ENCODE results near the gene ASPA. TPM values are rescaled to one million over a fixed set of nuclear protein-coding genes. Genes with fewer than 3 reads are reported as not detected.

Gene ASPA
- total and polyA plus RNA-seq, 7 donors = 0.69 to 8.0 (median 1.2) TPM

DNA sequence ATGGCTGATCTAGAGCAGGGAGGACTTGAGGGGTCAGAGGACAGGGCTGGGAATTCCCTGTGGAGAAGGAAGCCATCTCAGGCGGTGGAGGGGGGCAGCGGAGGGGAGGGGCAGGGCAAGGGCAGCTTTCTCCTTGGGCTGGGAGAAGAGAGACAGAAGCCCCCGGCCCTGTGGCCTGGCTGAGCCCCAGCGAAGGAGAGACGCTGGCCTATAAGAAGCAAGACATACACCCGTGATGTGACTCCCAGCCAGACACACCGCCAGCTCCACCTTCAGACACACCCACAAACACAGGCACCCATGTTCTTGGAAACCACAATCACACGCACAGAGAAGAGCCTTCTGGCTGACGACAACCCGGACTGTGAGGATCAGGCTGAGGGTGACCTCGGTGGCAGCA is 71.8 kb downstream of the ASPA start:
- 55 to 80% methylated on average over 11 of the region's 11 CpGs for WGBS, 2 donors
- intact Hi-C loops (cut with DNase I) = no loop called here
- no peaks in the 10 kb centered on the region for H3K27me3 ChIP-seq

DNA sequence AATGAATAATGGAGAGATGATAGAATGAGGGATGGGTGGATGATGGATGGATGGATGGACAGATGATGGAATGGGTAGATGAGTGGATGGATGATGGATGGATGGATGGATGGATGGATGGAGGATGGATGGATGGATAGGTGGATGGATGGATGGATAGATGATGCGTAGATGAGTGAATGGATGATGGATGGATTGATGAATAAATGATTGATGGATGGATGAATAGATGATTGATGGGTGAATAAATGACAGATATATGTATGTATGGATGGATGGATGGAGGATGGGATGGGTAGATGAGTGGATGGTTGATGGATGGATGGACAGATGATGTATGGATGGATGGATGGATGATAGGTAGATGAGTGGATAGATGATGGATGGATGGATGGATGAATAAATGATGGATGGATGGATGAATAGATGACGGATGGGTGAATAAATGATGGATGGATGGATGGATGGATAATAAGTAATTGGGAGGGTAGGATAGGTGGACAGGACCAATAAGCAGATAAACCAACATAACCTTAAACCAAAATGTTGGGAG is 73.9 kb downstream of the ASPA start:
- no peak overlapping the region for H3K27ac ChIP-seq
- peaks cover 0 to 11% (median 8%) of the 10 kb centered on the region in 3 donors for H3K27me3 ChIP-seq
- DNase-seq = no peak
- H3K36me3 ChIP-seq = no peaks in the 10 kb centered on the region
- H3K9me3 ChIP-seq = no peaks in the 10 kb centered on the region
- H3K4me1 ChIP-seq = no peaks in the 10 kb centered on the region
- no peak for TF ChIP-seq POLR2A (IDR thresholded peaks at IDR 0.05)
- no peak for TF ChIP-seq EP300 (IDR thresholded peaks at IDR 0.05)
- no peak for TF ChIP-seq POLR2AphosphoS5 (IDR thresholded peaks at IDR 0.05)
- TF ChIP-seq, protein P1, sequence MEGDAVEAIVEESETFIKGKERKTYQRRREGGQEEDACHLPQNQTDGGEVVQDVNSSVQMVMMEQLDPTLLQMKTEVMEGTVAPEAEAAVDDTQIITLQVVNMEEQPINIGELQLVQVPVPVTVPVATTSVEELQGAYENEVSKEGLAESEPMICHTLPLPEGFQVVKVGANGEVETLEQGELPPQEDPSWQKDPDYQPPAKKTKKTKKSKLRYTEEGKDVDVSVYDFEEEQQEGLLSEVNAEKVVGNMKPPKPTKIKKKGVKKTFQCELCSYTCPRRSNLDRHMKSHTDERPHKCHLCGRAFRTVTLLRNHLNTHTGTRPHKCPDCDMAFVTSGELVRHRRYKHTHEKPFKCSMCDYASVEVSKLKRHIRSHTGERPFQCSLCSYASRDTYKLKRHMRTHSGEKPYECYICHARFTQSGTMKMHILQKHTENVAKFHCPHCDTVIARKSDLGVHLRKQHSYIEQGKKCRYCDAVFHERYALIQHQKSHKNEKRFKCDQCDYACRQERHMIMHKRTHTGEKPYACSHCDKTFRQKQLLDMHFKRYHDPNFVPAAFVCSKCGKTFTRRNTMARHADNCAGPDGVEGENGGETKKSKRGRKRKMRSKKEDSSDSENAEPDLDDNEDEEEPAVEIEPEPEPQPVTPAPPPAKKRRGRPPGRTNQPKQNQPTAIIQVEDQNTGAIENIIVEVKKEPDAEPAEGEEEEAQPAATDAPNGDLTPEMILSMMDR (IDR thresholded peaks at IDR 0.05) = no peak
- intact Hi-C loops (cut with DNase I) = no loop called here
- WGBS, 2 donors = 95 to 98% methylated on average over 2 of the region's 2 CpGs
- H3K4me3 ChIP-seq = no peak overlapping the region

More for the DNA sequence above, 71.8 kb downstream of the ASPA start:
- Histone ChIP-seq H3K9me3 (no peaks in the 10 kb centered on the region), H3K27ac (no peak overlapping the region), H3K4me3 (no peak overlapping the region), H3K36me3 (no peaks in the 10 kb centered on the region), H3K4me1 (no peaks in the 10 kb centered on the region)
- TF ChIP-seq, protein P1 (IDR thresholded peaks at IDR 0.05) = no peak
- no peak for TF ChIP-seq EP300 (IDR thresholded peaks at IDR 0.05)
- no peak for TF ChIP-seq POLR2AphosphoS5 (IDR thresholded peaks at IDR 0.05)
- TF ChIP-seq POLR2A (IDR thresholded peaks at IDR 0.05) = no peak
- DNase-seq = no peak

DNA sequence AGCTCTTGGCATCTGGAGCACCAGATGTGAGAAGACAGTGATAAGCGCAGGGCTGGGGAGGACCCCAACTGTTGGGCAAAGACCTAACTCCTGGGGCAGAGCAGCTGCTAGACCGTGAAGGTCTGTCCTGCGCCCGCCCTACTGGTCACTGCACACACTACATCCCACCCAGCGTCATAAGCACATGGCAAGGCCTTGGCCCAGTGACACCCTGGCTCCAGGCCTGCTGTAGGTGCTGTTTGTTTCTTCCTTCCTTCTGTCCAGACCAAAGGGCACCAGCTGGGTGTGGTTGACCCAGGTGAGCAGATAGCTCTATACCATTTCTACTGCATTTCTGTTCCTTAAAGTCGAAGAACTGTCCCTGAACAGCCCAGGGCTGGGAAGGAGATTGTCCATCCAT is 75.4 kb downstream of the ASPA start:
- H3K36me3 ChIP-seq = no peaks in the 10 kb centered on the region
- no peak for DNase-seq
- peaks cover 0 to 16% (median 12%) of the 10 kb centered on the region in 3 donors for H3K27me3 ChIP-seq
- no peak overlapping the region for H3K4me3 ChIP-seq
- H3K4me1 ChIP-seq = no peaks in the 10 kb centered on the region
- TF ChIP-seq, protein P1 (IDR thresholded peaks at IDR 0.05) = no peak
- H3K27ac ChIP-seq = no peak overlapping the region
- intact Hi-C loops (cut with DNase I) = no loop called here
- no peaks in the 10 kb centered on the region for H3K9me3 ChIP-seq
- 61 to 83% methylated on average over 6 of the region's 6 CpGs for WGBS, 2 donors

DNA sequence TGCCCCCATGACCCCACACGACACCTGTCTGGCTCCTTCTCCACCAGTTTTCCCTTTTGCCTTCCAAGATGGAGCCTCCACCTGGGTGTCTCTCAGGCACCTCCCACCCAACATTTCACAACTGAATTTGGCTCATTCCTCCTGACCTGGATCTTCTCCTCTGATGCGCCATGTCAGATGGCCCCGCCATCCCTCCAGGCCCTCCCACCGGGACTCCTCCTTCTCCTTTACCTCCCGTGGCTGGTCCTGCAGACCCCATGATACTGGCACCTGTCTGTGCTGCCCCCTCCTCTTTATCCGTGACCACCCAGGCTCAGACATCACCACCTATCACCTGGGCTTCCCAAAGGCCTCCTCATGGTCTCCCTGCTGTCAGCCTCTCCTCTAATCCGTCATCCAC is 77.1 kb downstream of the ASPA start:
- Histone ChIP-seq H3K27ac (no peak overlapping the region), H3K36me3 (no peaks in the 10 kb centered on the region), H3K9me3 (no peaks in the 10 kb centered on the region), H3K4me3 (no peak overlapping the region), H3K4me1 (no peaks in the 10 kb centered on the region), H3K27me3 (peaks cover 0 to 26% (median 12%) of the 10 kb centered on the region in 3 donors)
- TF ChIP-seq POLR2AphosphoS5 (IDR thresholded peaks at IDR 0.05) (no peak), EP300 (IDR thresholded peaks at IDR 0.05) (no peak)
- DNase-seq = no peak
- intact Hi-C loops (cut with DNase I) = no loop called here
- 89 to 93% methylated on average over 7 of the region's 7 CpGs for WGBS, 2 donors

Other genes with a start within 250 kb of the ASPA start
- not detected for gene OR3A1, start 177.6 kb upstream of the ASPA start, total RNA-seq
- gene OR3A1, start 177.6 kb upstream of the ASPA start, polyA plus RNA-seq = not detected
- gene OR3A2, start 89.7 kb upstream of the ASPA start, total RNA-seq = under 1 TPM in 1 of 4 donors, not detected in 3; 0.27 TPM
- gene OR3A2, start 89.7 kb upstream of the ASPA start, polyA plus RNA-seq = under 1 TPM in 1 of 3 donors, not detected in 2; 0.31 TPM
- gene OR1E1, start 77.6 kb upstream of the ASPA start, total RNA-seq = under 1 TPM in 1 of 4 donors, not detected in 3; 0.33 TPM
- not detected for gene OR1E1, start 77.6 kb upstream of the ASPA start, polyA plus RNA-seq
- gene OR3A3, start 64.6 kb upstream of the ASPA start, total RNA-seq = not detected
- gene OR3A3, start 64.6 kb upstream of the ASPA start, polyA plus RNA-seq = not detected
- not detected for gene OR1E2, start 42.2 kb upstream of the ASPA start, total RNA-seq
- gene OR1E2, start 42.2 kb upstream of the ASPA start, polyA plus RNA-seq = not detected
- gene SPATA22, start 4.2 kb upstream of the ASPA start, total RNA-seq = under 1 TPM in 2 of 4 donors, not detected in 2; 0.36 to 0.55 TPM
- under 1 TPM in 1 of 3 donors, not detected in 2; 0.06 TPM for gene SPATA22, start 4.2 kb upstream of the ASPA start, polyA plus RNA-seq
- gene TRPV3, start 81.8 kb downstream of the ASPA start, total RNA-seq = 1 to 10 TPM in 1 of 4 donors, under 1 TPM in 3; 0.14 to 3.3 (median 0.26) TPM
- gene TRPV3, start 81.8 kb downstream of the ASPA start, polyA plus RNA-seq = 1 to 10 TPM; 1.8 to 3.2 (median 3.1) TPM
- 1 to 10 TPM; 3.5 to 8.0 (median 5.5) TPM for gene TRPV1, start 133.4 kb downstream of the ASPA start, total RNA-seq
- 1 to 10 TPM; 2.3 to 5.1 (median 3.0) TPM for gene TRPV1, start 133.4 kb downstream of the ASPA start, polyA plus RNA-seq
- gene SHPK, start 160.3 kb downstream of the ASPA start, total RNA-seq = 1 to 10 TPM; 5.8 to 8.0 (median 7.0) TPM
- 10 to 100 TPM in 1 of 3 donors, 1 to 10 TPM in 2; 7.8 to 12.7 (median 7.9) TPM for gene SHPK, start 160.3 kb downstream of the ASPA start, polyA plus RNA-seq
- 10 to 100 TPM; 13.3 to 26.0 (median 18.0) TPM for gene CTNS, start 160.8 kb downstream of the ASPA start, total RNA-seq
- gene CTNS, start 160.8 kb downstream of the ASPA start, polyA plus RNA-seq = 1 to 10 TPM; 1.8 to 10.0 (median 6.2) TPM
- 10 to 100 TPM; 58.1 to 92.0 (median 63.5) TPM for gene TAX1BP3, start 192.6 kb downstream of the ASPA start, total RNA-seq
- 100 to 1,000 TPM; 144 to 363 (median 351) TPM for gene TAX1BP3, start 192.6 kb downstream of the ASPA start, polyA plus RNA-seq
- 10 to 100 TPM in 3 of 4 donors, 1 to 10 TPM in 1; 4.4 to 21.7 (median 15.1) TPM for gene EMC6, start 192.8 kb downstream of the ASPA start, total RNA-seq
- gene EMC6, start 192.8 kb downstream of the ASPA start, polyA plus RNA-seq = 10 to 100 TPM; 68.5 to 90.5 (median 83.0) TPM
- under 1 TPM; 0.27 to 0.83 (median 0.43) TPM for gene P2RX5, start 220.2 kb downstream of the ASPA start, total RNA-seq
- gene P2RX5, start 220.2 kb downstream of the ASPA start, polyA plus RNA-seq = 10 to 100 TPM in 1 of 3 donors, not detected in 2; 55.3 TPM
- under 1 TPM; under 0.01 to 0.83 (median 0.29) TPM for gene HASPIN, start 247.9 kb downstream of the ASPA start, total RNA-seq
- 1 to 10 TPM in 1 of 3 donors, under 1 TPM in 1, not detected in 1; 0.69 to 3.5 TPM for gene HASPIN, start 247.9 kb downstream of the ASPA start, polyA plus RNA-seq

All from sigmoid colon (tissue), 7 donors.